ENCODE results near the gene FLRT1. TPM values are rescaled to one million over a fixed set of nuclear protein-coding genes. Genes with fewer than 3 reads are reported as not detected.
"Not testable (repeated sequence)": the region's sequence is repeated elsewhere in the genome, so short reads cannot be mapped to it uniquely, and the experiment has no call there.

FLRT1 gene
- total RNA-seq, 3 donors from 2014 or later: not detected

DNA sequence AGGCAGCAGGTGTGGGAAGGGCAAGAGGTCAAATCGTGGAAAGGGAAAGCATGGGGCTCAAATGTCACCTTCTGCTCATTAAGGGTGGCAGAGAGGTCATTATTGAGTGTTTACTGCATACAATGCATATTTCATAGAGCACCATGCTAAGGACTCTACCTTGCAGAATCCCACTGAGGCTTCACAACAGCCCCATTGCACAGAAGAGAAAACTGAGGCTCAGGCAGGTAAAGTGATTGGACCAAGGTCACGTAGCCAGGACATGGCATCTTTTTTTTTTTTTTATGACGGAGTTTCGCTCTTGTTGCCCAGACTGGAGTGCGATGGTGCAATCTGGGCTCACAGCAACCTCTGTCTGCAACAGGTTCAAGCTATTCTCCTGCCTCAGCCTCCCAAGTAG lies 7.8 kb downstream of the FLRT1 start:
- intact Hi-C loops (cut with DNase I; ENCODE audit: low total_unique reads): no loop called here
- Histone ChIP-seq H3K4me1 (no peaks in the 10 kb centered on the region), H3K27ac (no peak overlapping the region), H3K27me3 (no peaks in the 10 kb centered on the region), H3K4me3 (no peak overlapping the region), H3K36me3 (no peaks in the 10 kb centered on the region), H3K9me3 (no peaks in the 10 kb centered on the region)
- TF ChIP-seq POLR2A (IDR thresholded peaks at IDR 0.05): no peak
- TF ChIP-seq POLR2AphosphoS5 (IDR thresholded peaks at IDR 0.05): no peak
- TF ChIP-seq, protein P1, sequence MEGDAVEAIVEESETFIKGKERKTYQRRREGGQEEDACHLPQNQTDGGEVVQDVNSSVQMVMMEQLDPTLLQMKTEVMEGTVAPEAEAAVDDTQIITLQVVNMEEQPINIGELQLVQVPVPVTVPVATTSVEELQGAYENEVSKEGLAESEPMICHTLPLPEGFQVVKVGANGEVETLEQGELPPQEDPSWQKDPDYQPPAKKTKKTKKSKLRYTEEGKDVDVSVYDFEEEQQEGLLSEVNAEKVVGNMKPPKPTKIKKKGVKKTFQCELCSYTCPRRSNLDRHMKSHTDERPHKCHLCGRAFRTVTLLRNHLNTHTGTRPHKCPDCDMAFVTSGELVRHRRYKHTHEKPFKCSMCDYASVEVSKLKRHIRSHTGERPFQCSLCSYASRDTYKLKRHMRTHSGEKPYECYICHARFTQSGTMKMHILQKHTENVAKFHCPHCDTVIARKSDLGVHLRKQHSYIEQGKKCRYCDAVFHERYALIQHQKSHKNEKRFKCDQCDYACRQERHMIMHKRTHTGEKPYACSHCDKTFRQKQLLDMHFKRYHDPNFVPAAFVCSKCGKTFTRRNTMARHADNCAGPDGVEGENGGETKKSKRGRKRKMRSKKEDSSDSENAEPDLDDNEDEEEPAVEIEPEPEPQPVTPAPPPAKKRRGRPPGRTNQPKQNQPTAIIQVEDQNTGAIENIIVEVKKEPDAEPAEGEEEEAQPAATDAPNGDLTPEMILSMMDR (IDR thresholded peaks at IDR 0.05): no peak
- DNase-seq (ENCODE audit: low spot score in 2 of 2): no peak

DNA sequence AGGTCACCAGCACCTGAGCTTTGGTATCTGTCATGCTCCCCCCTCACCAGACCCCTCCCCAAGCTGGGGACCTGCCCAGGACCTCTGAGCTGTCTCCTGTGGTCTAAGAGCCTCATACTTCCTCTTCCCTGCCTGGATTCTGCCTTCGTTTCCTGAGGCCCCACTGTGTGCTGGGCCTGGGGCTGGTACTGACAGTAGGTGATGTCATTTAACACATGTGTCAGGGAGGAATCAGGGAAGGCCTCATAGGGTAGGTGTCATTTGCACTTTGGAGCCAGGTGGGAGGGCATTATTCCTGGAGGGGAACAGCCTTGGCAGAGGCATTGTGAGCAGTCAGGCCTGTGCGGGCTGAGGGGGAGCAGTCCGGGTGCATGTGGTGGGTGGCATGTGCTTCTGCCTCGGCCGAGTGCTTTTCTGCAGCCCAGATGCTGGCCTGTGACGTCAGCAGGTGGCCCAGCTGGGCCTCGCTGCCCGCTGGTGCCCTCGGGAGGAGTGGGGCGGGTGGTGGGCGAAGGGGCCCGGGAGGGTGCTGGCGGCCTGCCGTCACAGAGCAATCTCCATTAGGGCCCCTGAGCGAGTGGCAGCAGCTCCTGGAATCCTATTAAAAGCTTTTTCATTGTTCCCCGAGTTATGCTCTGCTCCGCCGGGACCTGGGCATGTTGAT lies 9.1 kb downstream of the FLRT1 start:
- Histone ChIP-seq H3K4me3 (no peak overlapping the region), H3K27ac (no peak overlapping the region), H3K27me3 (no peaks in the 10 kb centered on the region), H3K9me3 (no peaks in the 10 kb centered on the region), H3K4me1 (no peaks in the 10 kb centered on the region), H3K36me3 (no peaks in the 10 kb centered on the region)
- DNase-seq (ENCODE audit: low spot score in 2 of 2): no peak
- no peak for TF ChIP-seq POLR2AphosphoS5 (IDR thresholded peaks at IDR 0.05)
- TF ChIP-seq, protein P1 (IDR thresholded peaks at IDR 0.05): no peak
- TF ChIP-seq POLR2A (IDR thresholded peaks at IDR 0.05): no peak
- intact Hi-C loops (cut with DNase I; ENCODE audit: low total_unique reads): no loop called here

DNA sequence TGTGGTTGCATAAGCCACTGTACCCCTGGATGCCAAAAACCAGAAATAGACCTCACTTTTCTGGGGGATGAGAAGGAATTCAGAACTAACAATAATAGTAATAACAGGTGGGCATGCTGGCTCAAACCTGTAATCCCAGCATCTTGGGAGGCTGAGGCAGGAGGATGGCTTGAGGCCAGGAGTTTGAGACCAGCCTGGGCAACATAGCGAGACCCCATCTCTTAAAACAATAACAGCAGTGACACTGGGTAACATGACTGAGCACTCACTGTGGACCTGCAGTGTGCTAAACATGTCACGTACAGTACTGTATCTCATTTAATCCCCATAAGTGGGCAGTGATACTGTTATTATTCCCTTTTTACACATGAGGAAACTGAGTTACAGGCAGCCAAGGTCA lies 10.0 kb downstream of the FLRT1 start:
- Histone ChIP-seq H3K27ac (no peak overlapping the region), H3K9me3 (no peaks in the 10 kb centered on the region), H3K27me3 (no peaks in the 10 kb centered on the region), H3K4me1 (no peaks in the 10 kb centered on the region), H3K4me3 (no peak overlapping the region), H3K36me3 (no peaks in the 10 kb centered on the region)
- no peak for DNase-seq (ENCODE audit: low spot score in 2 of 2)
- intact Hi-C loops (cut with DNase I; ENCODE audit: low total_unique reads): no loop called here
- no peak for TF ChIP-seq POLR2A (IDR thresholded peaks at IDR 0.05)
- no peak for TF ChIP-seq POLR2AphosphoS5 (IDR thresholded peaks at IDR 0.05)
- TF ChIP-seq, protein P1 (IDR thresholded peaks at IDR 0.05): no peak

DNA sequence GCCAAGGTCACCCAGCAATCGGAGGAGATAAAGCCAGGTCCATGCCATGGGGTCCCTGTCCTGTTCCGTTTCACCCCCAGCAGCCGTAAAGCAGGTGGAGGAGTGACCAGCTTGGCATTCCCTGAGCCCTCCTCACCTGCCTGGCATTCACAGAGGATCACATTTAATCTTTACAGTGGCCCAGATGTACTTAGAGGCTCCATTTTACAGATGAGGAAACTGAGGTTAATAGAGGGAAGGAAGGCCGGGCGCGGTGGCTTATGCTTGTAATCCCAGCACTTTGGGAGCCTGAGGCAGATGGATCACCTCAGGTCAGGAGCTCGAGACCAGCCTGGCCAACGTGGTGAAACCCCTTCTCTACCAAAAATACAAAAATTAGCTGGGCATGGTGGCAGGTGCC lies 11.6 kb downstream of the FLRT1 start:
- H3K27ac ChIP-seq; H3K9me3 ChIP-seq; H3K4me1 ChIP-seq; intact Hi-C loops (cut with DNase I; ENCODE audit: low total_unique reads); H3K36me3 ChIP-seq; DNase-seq (ENCODE audit: low spot score in 2 of 2); H3K27me3 ChIP-seq; H3K4me3 ChIP-seq: not testable (repeated sequence)

DNA sequence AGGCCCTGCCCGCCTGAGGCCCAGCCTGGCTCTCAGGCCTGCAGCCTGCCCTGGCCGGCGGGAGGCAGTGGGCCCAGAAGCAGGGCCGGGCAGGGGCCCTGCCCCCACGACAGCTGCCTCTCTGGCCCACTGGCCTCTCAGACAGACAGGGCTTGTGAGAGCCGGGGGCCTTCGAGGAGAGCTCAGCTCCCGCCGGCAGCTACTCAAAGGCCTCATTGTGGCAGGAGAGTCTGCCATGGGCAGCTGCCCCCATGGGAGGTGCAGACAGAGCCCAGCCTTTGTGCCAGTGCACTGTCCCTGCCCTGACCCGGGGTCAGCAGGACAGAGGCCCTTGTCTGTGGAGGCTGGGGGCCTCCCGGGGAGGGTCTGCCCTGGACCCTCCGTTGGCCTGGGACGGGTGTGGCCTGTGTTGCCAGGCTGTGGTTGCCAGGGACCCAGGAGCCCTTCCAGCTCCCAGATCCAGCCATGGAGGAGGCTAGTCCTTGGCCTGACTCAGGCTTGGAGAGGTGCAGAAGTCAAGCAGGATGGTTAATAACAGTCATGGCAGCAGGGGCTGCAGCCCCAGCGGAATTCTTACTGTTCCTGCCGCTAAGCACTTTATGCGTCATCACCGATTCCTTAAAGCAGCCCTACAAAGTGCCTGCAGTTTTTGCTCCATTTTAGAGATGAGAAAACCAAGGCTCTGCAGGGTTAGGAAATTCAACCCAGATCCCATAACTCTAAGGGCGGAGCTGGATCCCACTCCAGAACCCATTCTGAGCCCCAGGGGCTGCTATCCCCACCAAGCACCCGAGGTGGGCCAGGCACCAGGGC lies 12.5 kb downstream of the FLRT1 start:
- no peaks in the 10 kb centered on the region for H3K36me3 ChIP-seq
- no peaks in the 10 kb centered on the region for H3K9me3 ChIP-seq
- no peak overlapping the region for H3K4me3 ChIP-seq
- no peaks in the 10 kb centered on the region for H3K4me1 ChIP-seq
- no peaks in the 10 kb centered on the region for H3K27me3 ChIP-seq
- DNase-seq (ENCODE audit: low spot score in 2 of 2): no peak
- no peak for TF ChIP-seq POLR2AphosphoS5 (IDR thresholded peaks at IDR 0.05)
- TF ChIP-seq, protein P1 (IDR thresholded peaks at IDR 0.05): no peak
- H3K27ac ChIP-seq: no peak overlapping the region
- intact Hi-C loops (cut with DNase I; ENCODE audit: low total_unique reads): no loop called here
